HEK293 (cell line): ENCODE results near the gene TCEAL1.

Source experiments
- CTCF ChIA-PET: fragments of 350-600 bp; formaldehyde crosslinking; extraction: SDS; loops from one replicate; lab custom pipeline; 2021; ENCODE audit warnings: antibody characterized with exemption; lab: Yijun Ruan, JAX
- POLR2A ChIA-PET: fragments of 300-600 bp; formaldehyde crosslinking; extraction: SDS; loops from one replicate; lab custom pipeline; 2020; ENCODE audit warnings: antibody characterized with exemption, inconsistent platforms; lab: Yijun Ruan, JAX
- H3K27ac ChIP-seq: fragments of 200-500 bp; sonication (Bioruptor generic); 2 replicates; pipeline ENCODE4 v1.5.1; 2014; ENCODE audit warnings: low read depth, low read length, control low read depth, inconsistent platforms; ENCODE audit errors: extremely low read depth
- H3K36me3 ChIP-seq, 2 experiments: fragments of 200-500 bp in 1 of 2; sonication (Bioruptor generic) in 1 of 2; 1 replicate in 1 of 2; 2 replicates in 1 of 2; pipeline ENCODE4 v1.5.1; 2014 to 2017; ENCODE audit warnings: inconsistent platforms in 2 of 2, low read length in 2 of 2; ENCODE audit not compliant: control insufficient read depth in 2 of 2, insufficient read depth in 1 of 2
- H3K4me1 ChIP-seq: fragments of 200-500 bp; sonication (Bioruptor generic); 2 replicates; pipeline ENCODE4 v1.5.1; 2014; ENCODE audit warnings: mild to moderate bottlenecking, low read length, inconsistent platforms; ENCODE audit not compliant: control insufficient read depth, insufficient read depth
- H3K4me3 ChIP-seq: 2 replicates; pipeline ENCODE4 v1.5.1; 2011; ENCODE audit warnings: low read depth, mild to moderate bottlenecking, control low read depth, low read length, moderate library complexity
- H3K9me3 ChIP-seq: fragments of 200-500 bp; sonication (Bioruptor generic); 2 replicates; pipeline ENCODE4 v1.5.1; 2014; ENCODE audit warnings: low read depth, low read length, inconsistent platforms; ENCODE audit not compliant: control insufficient read depth, insufficient read depth
- PRDM10 ChIP-seq: fragments of 450-650 bp; formaldehyde crosslinking; IDR thresholded peaks from 2 replicates; pipeline ENCODE4 v1.5.1; 2016; ENCODE audit warnings: missing biosample characterization, missing genetic modification characterization
- PRDM2 ChIP-seq: fragments of 450-650 bp; formaldehyde crosslinking; IDR thresholded peaks from 2 replicates; pipeline ENCODE4 v1.5.1; 2016; ENCODE audit warnings: missing biosample characterization, missing genetic modification characterization, borderline replicate concordance
- SALL2 ChIP-seq: fragments of 450-650 bp; formaldehyde crosslinking; IDR thresholded peaks from 2 replicates; pipeline ENCODE4 v1.5.0; 2017; ENCODE audit warnings: missing biosample characterization, mild to moderate bottlenecking, missing genetic modification characterization, borderline replicate concordance
- ZBTB17 ChIP-seq: fragments of 450-650 bp; formaldehyde crosslinking; IDR thresholded peaks from 2 replicates; pipeline ENCODE4 v1.5.1; 2016; ENCODE audit warnings: missing biosample characterization, missing genetic modification characterization
- ZNF10 ChIP-seq: fragments of 450-650 bp; formaldehyde crosslinking; IDR thresholded peaks from 2 replicates; pipeline ENCODE4 v1.5.1; 2017; ENCODE audit warnings: missing biosample characterization, missing genetic modification characterization
- ZNF132 ChIP-seq: fragments of 450-650 bp; formaldehyde crosslinking; IDR thresholded peaks from 2 replicates; pipeline ENCODE4 v1.5.1; 2017; ENCODE audit warnings: missing biosample characterization, missing genetic modification characterization, borderline replicate concordance
- ZNF140 ChIP-seq: fragments of 450-650 bp; formaldehyde crosslinking; IDR thresholded peaks from 2 replicates; pipeline ENCODE4 v1.5.1; 2016; ENCODE audit warnings: missing biosample characterization, missing genetic modification characterization
- ZNF211 ChIP-seq: fragments of 450-650 bp; formaldehyde crosslinking; IDR thresholded peaks from 2 replicates; pipeline ENCODE4 v1.5.1; 2016; ENCODE audit warnings: low read depth, missing biosample characterization, missing genetic modification characterization
- ZNF221 ChIP-seq: fragments of 450-650 bp; formaldehyde crosslinking; IDR thresholded peaks from 2 replicates; pipeline ENCODE4 v1.5.1; 2017; ENCODE audit warnings: missing biosample characterization, missing genetic modification characterization, borderline replicate concordance
- ZNF266 ChIP-seq: fragments of 450-650 bp; formaldehyde crosslinking; IDR thresholded peaks from 2 replicates; pipeline ENCODE4 v1.5.1; 2016; ENCODE audit warnings: missing biosample characterization, missing genetic modification characterization, low read depth
- ZNF274 ChIP-seq, 2 experiments: fragments of 200-500 bp in 1 of 2; fragments of 450-650 bp in 1 of 2; sonication (Bioruptor generic) in 1 of 2; formaldehyde crosslinking in 1 of 2; IDR thresholded peaks; 2 replicates each; pipeline versions ENCODE4 v1.5.1 to v1.6.1; 2014 to 2016; ENCODE audit warnings: borderline replicate concordance in 1 of 2, inconsistent platforms in 1 of 2, low read length in 1 of 2, missing biosample characterization in 1 of 2, missing genetic modification characterization in 1 of 2
- ZNF335 ChIP-seq: fragments of 450-650 bp; formaldehyde crosslinking; conservative IDR thresholded peaks from 2 replicates; pipeline ENCODE4 v1.5.1; 2016; ENCODE audit warnings: missing biosample characterization, missing genetic modification characterization
- ZNF404 ChIP-seq: fragments of 450-650 bp; formaldehyde crosslinking; IDR thresholded peaks from 2 replicates; pipeline ENCODE4 v1.5.1; 2017; ENCODE audit warnings: missing biosample characterization, missing genetic modification characterization
- ZNF585B ChIP-seq: fragments of 450-650 bp; formaldehyde crosslinking; IDR thresholded peaks from 2 replicates; pipeline ENCODE4 v1.5.1; 2016; ENCODE audit warnings: missing biosample characterization, missing genetic modification characterization
- ZNF600 ChIP-seq: fragments of 450-650 bp; formaldehyde crosslinking; IDR thresholded peaks from 2 replicates; pipeline ENCODE4 v1.5.1; 2016; ENCODE audit warnings: missing biosample characterization, missing genetic modification characterization
- ZNF704 ChIP-seq: fragments of 450-650 bp; formaldehyde crosslinking; IDR thresholded peaks from 2 replicates; pipeline ENCODE4 v1.5.1; 2016; ENCODE audit warnings: missing biosample characterization, missing genetic modification characterization
- ZNF791 ChIP-seq: fragments of 450-650 bp; formaldehyde crosslinking; IDR thresholded peaks from 2 replicates; pipeline ENCODE4 v1.5.1; 2016; ENCODE audit warnings: missing biosample characterization, missing genetic modification characterization
- ZNF830 ChIP-seq: fragments of 450-650 bp; IDR thresholded peaks from 2 replicates; pipeline ENCODE4 v1.5.0; 2018; ENCODE audit warnings: missing biosample characterization, missing genetic modification characterization, low read depth, mild to moderate bottlenecking, moderate library complexity
- ZSCAN18 ChIP-seq: fragments of 450-650 bp; formaldehyde crosslinking; IDR thresholded peaks from 2 replicates; pipeline ENCODE4 v1.5.1; 2016; ENCODE audit warnings: missing biosample characterization, missing genetic modification characterization
- TF ChIP-seq, protein P1 (sequence below): fragments of 450-650 bp; formaldehyde crosslinking; IDR thresholded peaks from 2 replicates; pipeline ENCODE4 v1.5.1; 2016; ENCODE audit warnings: missing biosample characterization, missing genetic modification characterization

TCEAL1 gene

DNA sequence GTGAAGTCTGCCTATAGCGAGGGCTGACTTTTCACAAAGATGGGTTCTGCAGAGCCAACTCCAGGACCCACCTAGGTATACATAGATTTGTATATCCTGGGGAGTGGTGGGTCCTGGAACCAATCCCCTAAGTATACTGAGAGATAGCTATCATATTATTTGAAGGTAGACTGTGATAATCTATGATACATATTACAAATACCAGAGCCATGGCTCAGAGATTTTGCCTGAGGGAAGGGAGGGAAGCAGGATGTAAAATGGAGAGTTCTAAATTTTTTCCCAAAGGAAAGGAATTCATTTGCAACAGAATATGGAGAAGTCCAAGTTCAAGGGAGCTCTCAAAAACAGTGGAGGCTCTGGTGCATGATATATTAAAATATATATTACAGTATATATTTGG lies 13.8 kb upstream of the TCEAL1 start:
- peaks cover 0 to 5% of the 10 kb centered on the region in 2 experiments; a peak in 1 of 3 replicates for H3K36me3 ChIP-seq
- ChIA-PET CTCF (interaction anchor here (0.6 kb wide), 1 partner anchor 303 kb away, joined by 3 read pairs; no protein-coding TSS in a partner anchor), POLR2A (interaction anchor here (1.0 kb wide), 1 partner anchor 15 kb away, joined by 3 read pairs; no protein-coding TSS in a partner anchor)
- H3K4me1 ChIP-seq, result no peaks in the 10 kb centered on the region
- H3K9me3 ChIP-seq, result no peaks in the 10 kb centered on the region
- TF ChIP-seq ZNF132 (tag by site-specific recombination) (no peak), ZNF830 (tag by site-specific recombination) (no peak), ZNF211 (tag by site-specific recombination) (no peak), ZNF10 (tag by site-specific recombination) (no peak), ZNF221 (tag by site-specific recombination) (no peak), ZNF274 (IDR thresholded peaks at IDR 0.05; ENCODE audit: low read length) (no peak), ZNF274 (tag by site-specific recombination; IDR thresholded peaks at IDR 0.05; ENCODE audit: borderline replicate concordance) (no peak), PRDM10 (no peak), ZNF585B (tag by site-specific recombination) (no peak), ZNF704 (tag by site-specific recombination) (no peak), ZNF600 (tag by site-specific recombination) (no peak), ZSCAN18 (tag by site-specific recombination) (no peak), SALL2 (tag by site-specific recombination) (no peak)
- TF ChIP-seq, protein P1, sequence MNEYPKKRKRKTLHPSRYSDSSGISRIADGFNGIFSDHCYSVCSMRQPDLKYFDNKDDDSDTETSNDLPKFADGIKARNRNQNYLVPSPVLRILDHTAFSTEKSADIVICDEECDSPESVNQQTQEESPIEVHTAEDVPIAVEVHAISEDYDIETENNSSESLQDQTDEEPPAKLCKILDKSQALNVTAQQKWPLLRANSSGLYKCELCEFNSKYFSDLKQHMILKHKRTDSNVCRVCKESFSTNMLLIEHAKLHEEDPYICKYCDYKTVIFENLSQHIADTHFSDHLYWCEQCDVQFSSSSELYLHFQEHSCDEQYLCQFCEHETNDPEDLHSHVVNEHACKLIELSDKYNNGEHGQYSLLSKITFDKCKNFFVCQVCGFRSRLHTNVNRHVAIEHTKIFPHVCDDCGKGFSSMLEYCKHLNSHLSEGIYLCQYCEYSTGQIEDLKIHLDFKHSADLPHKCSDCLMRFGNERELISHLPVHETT, result no peak
- H3K27ac ChIP-seq, result no peak overlapping the region
- H3K4me3 ChIP-seq, result no peak overlapping the region

DNA sequence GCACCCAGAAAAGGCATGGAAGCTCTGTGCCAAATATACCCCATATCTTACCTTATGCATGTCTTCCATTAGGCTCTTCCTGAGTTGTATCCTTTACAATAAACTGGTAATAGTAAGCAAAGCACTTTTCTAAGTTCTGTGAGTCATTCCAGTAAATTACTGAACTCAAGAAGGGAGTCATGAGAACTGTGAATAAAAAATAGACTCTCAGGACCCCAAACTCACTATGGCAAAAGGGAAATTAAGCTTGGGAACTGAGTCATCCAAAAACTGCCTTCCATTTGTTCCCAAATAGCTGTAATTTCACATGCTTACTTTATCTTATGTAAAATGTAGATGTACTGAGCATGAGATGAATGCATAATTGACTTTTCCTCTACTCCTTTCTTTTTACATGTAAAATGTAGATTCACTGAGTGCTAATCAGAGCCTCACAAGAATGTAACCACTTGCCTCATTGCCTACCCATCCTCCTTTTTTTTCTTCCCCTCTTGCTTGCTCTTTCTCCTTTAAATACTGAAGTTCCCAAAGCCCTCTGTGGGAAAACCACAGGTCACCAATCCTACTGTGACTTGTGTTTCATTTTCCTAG lies 12.9 kb upstream of the TCEAL1 start:
- Histone ChIP-seq H3K4me1 (no peaks in the 10 kb centered on the region), H3K9me3 (no peaks in the 10 kb centered on the region), H3K27ac (no peak overlapping the region), H3K4me3 (no peak overlapping the region), H3K36me3 (peaks cover 0 to 5% of the 10 kb centered on the region in 2 experiments; a peak in 1 of 3 replicates)
- ChIA-PET CTCF (interaction anchor here (0.6 kb wide), 1 partner anchor 12 kb away, joined by 3 read pairs; no protein-coding TSS in a partner anchor), POLR2A (interaction anchor here (1.0 kb wide), 1 partner anchor 14 kb away, joined by 3 read pairs; no protein-coding TSS in a partner anchor)
- no peak for TF ChIP-seq ZBTB17 (tag by site-specific recombination)
- no peak for TF ChIP-seq PRDM2 (tag by site-specific recombination)
- TF ChIP-seq ZNF335, result no peak
- no peak for TF ChIP-seq ZNF140 (tag by site-specific recombination)
- no peak for TF ChIP-seq ZNF404 (tag by site-specific recombination)
- no peak for TF ChIP-seq ZNF791
- TF ChIP-seq ZNF266 (tag by site-specific recombination), result no peak
